PFSK-1 (cell line): ENCODE measurements around the gene ADGRB3.

ENCODE experiments used
- FOXP2 ChIP-seq: optimal IDR thresholded peaks from 2 replicates; pipeline ENCODE3; 2011; ENCODE audit warnings: borderline replicate concordance, control low read depth, inconsistent platforms; ENCODE audit not compliant: insufficient read depth; ENCODE audit errors: extremely low read length, extremely low read depth
- POLR2AphosphoS5 ChIP-seq: IDR thresholded peaks from 2 replicates; pipeline ENCODE4 v1.6.1; 2012; ENCODE audit warnings: low read depth, mild to moderate bottlenecking, control low read depth, low read length, moderate library complexity
- REST ChIP-seq, 2 experiments: IDR thresholded peaks; 2 replicates each; pipeline versions ENCODE4 v1.6.1 to v1.8.0; 2011 to 2012; ENCODE audit warnings: low read depth in 2 of 2, low read length in 2 of 2, control low read depth in 1 of 2, inconsistent platforms in 1 of 2, mild to moderate bottlenecking in 1 of 2, moderate library complexity in 1 of 2; ENCODE audit not compliant: insufficient read depth in 1 of 2
- SIN3A ChIP-seq: IDR thresholded peaks from 2 replicates; pipeline ENCODE4 v1.6.1; 2012; ENCODE audit warnings: mild to moderate bottlenecking, low read length, moderate library complexity, borderline replicate concordance; ENCODE audit not compliant: insufficient read depth
- TAF1 ChIP-seq: IDR thresholded peaks from 2 replicates; pipeline ENCODE4 v1.6.1; 2012; ENCODE audit warnings: low read length, control low read depth, borderline replicate concordance; ENCODE audit not compliant: insufficient read depth

Gene ADGRB3

DNA sequence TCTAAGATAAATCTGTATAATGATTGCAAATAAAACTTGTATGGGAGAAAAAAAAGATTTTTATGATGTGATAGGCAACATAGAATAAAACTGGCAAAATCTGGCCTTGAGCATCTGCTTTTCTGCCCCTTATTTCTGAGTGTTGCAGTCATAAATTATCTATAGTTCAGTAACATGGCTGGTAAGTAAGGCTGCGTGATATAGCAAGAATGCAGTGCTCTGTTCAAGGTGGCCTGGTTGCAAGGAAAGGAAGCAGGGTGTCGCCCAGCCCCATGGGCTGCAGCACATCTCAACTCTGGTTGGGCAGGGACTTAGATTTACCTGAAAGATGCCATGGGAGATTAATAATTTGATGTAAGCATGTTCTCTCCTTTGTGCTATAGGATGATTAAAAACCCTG lies 582.3 kb downstream of the ADGRB3 start:
- TF ChIP-seq TAF1 (no peak), POLR2AphosphoS5 (no peak), FOXP2 (no peak), REST (IDR thresholded peaks at IDR 0.05; ENCODE audit: insufficient read depth in 1 of 2, low read depth in 2 of 2, low read length in 2 of 2) (no peak), SIN3A (no peak)

- TF ChIP-seq POLR2AphosphoS5 (no peak), FOXP2 (no peak), TAF1 (no peak), SIN3A (no peak), REST (IDR thresholded peaks at IDR 0.05; ENCODE audit: insufficient read depth in 1 of 2, low read depth in 2 of 2, low read length in 2 of 2) (no peak)
Measured at GRCh38 chr6:69220375-69220774, 585.3 kb downstream of the ADGRB3 start.

DNA sequence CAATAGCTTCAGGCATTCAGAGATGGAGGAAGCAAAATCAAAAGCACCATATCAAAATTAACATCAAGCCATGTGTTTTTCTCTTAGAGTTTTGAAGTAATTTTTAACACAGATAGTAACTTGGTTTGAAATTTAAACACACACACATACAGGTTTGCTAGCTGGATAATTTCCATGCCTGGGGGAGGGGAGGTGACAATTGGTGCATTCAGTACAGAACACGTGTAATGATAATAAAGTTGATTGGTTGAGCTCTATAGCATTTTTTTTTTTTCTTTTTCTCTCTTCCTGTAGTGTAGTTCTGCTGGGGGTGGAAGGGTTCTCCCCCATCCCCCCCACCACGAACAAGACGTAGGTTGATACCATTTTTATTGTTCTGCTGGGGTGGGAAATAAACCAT lies 596.9 kb downstream of the ADGRB3 start:
- TF ChIP-seq POLR2AphosphoS5 = no peak
- TF ChIP-seq FOXP2 = no peak
- no peak for TF ChIP-seq SIN3A
- TF ChIP-seq REST (IDR thresholded peaks at IDR 0.05; ENCODE audit: insufficient read depth in 1 of 2, low read depth in 2 of 2, low read length in 2 of 2) = no peak
- TF ChIP-seq TAF1 = no peak

- no peak for TF ChIP-seq POLR2AphosphoS5
- no peak for TF ChIP-seq SIN3A
- no peak for TF ChIP-seq FOXP2
- no peak for TF ChIP-seq TAF1
- TF ChIP-seq REST (IDR thresholded peaks at IDR 0.05; ENCODE audit: insufficient read depth in 1 of 2, low read depth in 2 of 2, low read length in 2 of 2) = no peak
Measured at GRCh38 chr6:69232496-69232895, 597.4 kb downstream of the ADGRB3 start.

DNA sequence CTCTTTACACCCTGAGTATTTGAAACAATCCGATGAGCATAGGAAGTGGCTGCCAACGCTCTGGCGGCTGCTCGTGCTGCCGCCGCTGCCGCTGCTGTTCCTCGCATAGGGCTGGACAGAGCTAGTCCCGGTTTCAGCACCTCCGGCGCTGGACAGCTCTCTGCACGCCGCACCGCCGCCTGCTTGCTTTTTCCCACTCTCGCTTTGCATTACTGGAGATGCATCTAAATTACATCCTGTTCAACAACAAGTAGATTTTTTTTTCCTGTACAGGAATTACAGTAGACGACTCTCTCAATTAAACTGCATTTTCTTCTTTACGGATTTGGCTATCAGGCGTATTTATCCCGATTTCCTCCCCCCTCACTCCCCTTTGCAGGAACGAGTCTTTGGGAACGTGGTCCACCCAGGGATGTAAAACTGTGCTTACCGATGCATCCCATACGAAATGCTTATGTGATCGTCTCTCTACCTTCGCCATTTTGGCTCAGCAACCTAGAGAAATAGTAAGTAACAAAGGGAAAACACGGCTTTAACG lies 597.9 kb downstream of the ADGRB3 start:
- TF ChIP-seq TAF1 = 0 out of 2 replicates have a peak, but pooled peaks have one; percentile 19
- TF ChIP-seq SIN3A = peak; percentile 100; the same call in 1 of the 2 replicates
- TF ChIP-seq POLR2AphosphoS5 = no peak
- peak; percentile 100 for TF ChIP-seq REST (IDR thresholded peaks at IDR 0.05; ENCODE audit: insufficient read depth in 1 of 2, low read depth in 2 of 2, low read length in 2 of 2)
